Osteocyte (in vitro differentiated cells): ENCODE results near the gene WDR72. TPM values are rescaled to one million over a fixed set of nuclear protein-coding genes. Genes with fewer than 3 reads are reported as not detected.

ENCODE experiments used
- DNase-seq: peaks from one replicate; pipeline ENCODE4 v3.0.0; 2021; ENCODE audit warnings: mixed read lengths; ENCODE audit not compliant: unreplicated experiment; ENCODE audit errors: extremely low spot score
- H3K27ac Mint-ChIP-seq: one replicate; pipeline ENCODE4 v1.8.0; 2021; ENCODE audit warnings: mild to moderate bottlenecking, mixed read lengths; ENCODE audit not compliant: unreplicated experiment
- H3K27me3 Mint-ChIP-seq: one replicate; pipeline ENCODE4 v1.8.0; 2021; ENCODE audit warnings: mixed read lengths; ENCODE audit not compliant: unreplicated experiment
- H3K36me3 Mint-ChIP-seq: one replicate; pipeline ENCODE4 v1.8.0; 2021; ENCODE audit warnings: mixed read lengths; ENCODE audit not compliant: unreplicated experiment
- H3K4me1 Mint-ChIP-seq: one replicate; pipeline ENCODE4 v1.8.0; 2021; ENCODE audit warnings: mixed read lengths; ENCODE audit not compliant: unreplicated experiment
- H3K4me3 Mint-ChIP-seq: one replicate; pipeline ENCODE4 v1.8.0; 2021; ENCODE audit warnings: mild to moderate bottlenecking, moderate library complexity, mixed read lengths; ENCODE audit not compliant: unreplicated experiment
- H3K9me3 Mint-ChIP-seq: one replicate; pipeline ENCODE4 v1.8.0; 2021; ENCODE audit warnings: mixed read lengths; ENCODE audit not compliant: unreplicated experiment
- CTCF ChIP-seq: fragments of 200-600 bp; sonication (generic); IDR thresholded peaks from 2 replicates; pipeline ENCODE4 v1.5.0; 2021; ENCODE audit warnings: antibody characterized with exemption, mild to moderate bottlenecking, moderate library complexity
- long read RNA-seq: library from polyadenylated mRNA; unstranded; transcript quantifications from one replicate; pipeline ENCODE4 v2.0.0, GENCODE V29; 2021
- total RNA-seq: library from RNA; stranded (reverse); gene quantifications from 2 replicates; pipeline ENCODE4 v1.2.1, GENCODE V29; 2021

WDR72 gene
- total RNA-seq, result 0.26 and 0.38 TPM in 2 replicates
- long read RNA-seq, full-length matches to known transcripts, result 6 of 7 reads
- long read RNA-seq, partial matches to known transcripts, result 0 of 7 reads
- long read RNA-seq, other reads (novel, unspliced or antisense), result 1 of 7 reads

DNA sequence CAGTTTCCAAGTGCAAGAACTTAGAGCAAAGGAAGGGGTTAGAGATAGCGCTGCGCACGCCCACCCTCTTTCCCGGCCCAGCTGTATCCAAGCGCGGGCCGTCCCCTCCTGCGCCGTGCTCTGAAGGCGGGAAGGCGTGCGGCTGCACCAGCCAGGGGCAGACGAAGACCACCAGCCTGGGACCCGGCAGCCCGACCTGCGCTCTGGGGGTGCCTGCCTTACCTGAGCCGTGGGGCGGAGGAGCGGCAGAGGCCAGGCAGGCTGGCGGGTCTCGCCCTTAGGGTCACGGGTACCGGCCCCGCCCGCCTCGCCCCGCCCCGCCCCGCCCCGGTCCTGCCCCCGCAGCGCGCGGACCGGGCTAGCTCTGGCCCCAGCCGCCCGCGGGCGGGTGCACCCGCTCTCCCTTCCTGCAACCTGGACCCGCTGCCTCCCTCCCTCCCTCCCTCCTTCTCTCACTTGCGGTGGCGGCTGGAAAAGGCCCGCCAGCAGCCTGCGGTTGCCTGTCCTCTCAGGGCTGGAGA is at the start of gene WDR72:
TSS of gene WDR72 (minus strand) at position 253 of the 521 bp plus-strand sequence. CDS start 26,514 bp downstream, outside the sequence.
- no peak for DNase-seq
- H3K27me3 Mint-ChIP-seq, result peaks cover 28% of the 10 kb centered on the region
- peaks cover 2% of the 10 kb centered on the region for H3K4me1 Mint-ChIP-seq
- no peaks in the 10 kb centered on the region for H3K9me3 Mint-ChIP-seq
- H3K36me3 Mint-ChIP-seq, result no peaks in the 10 kb centered on the region
- TF ChIP-seq CTCF, result no peak
- H3K27ac Mint-ChIP-seq, result no peak within 1 kb of the TSS
- peak within 1 kb of the TSS; percentile 35 for H3K4me3 Mint-ChIP-seq

GRCh38 chr15:53808058-53808706 is 48.7 kb upstream of the WDR72 start:
- no peaks in the 10 kb centered on the region for H3K4me1 Mint-ChIP-seq
- H3K9me3 Mint-ChIP-seq, result no peaks in the 10 kb centered on the region
- TF ChIP-seq CTCF, result peak; percentile 64
- H3K4me3 Mint-ChIP-seq, result no peak overlapping the region
- DNase-seq, result no peak
- no peaks in the 10 kb centered on the region for H3K36me3 Mint-ChIP-seq
- H3K27ac Mint-ChIP-seq, result no peak overlapping the region
- H3K27me3 Mint-ChIP-seq, result peaks cover 5% of the 10 kb centered on the region

DNA sequence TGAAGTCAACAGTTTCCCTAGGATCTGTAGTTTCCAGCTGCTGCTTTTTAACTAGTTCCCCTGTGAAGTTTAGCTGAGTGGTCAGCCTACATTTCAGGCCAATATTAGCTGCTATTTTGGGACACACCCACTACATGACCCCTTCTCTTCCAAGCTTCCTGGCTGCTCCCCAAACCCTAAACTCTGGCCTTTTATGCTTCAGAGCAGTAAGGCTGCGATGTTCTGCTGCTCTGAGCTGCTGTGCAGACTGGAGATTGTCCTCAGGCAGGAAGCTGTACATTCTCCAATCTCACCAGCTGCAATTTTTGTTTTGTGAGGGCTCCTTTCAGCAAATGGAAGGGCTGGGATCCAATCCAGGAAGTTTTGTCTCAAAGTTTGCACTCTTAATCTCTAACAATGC is 48.0 kb upstream of the WDR72 start:
- H3K27ac Mint-ChIP-seq, result no peak overlapping the region
- H3K4me3 Mint-ChIP-seq, result no peak overlapping the region
- no peaks in the 10 kb centered on the region for H3K36me3 Mint-ChIP-seq
- peaks cover 5% of the 10 kb centered on the region for H3K27me3 Mint-ChIP-seq
- no peaks in the 10 kb centered on the region for H3K4me1 Mint-ChIP-seq
- H3K9me3 Mint-ChIP-seq, result no peaks in the 10 kb centered on the region
- no peak for TF ChIP-seq CTCF
- DNase-seq, result no peak

GRCh38 chr15:53802672-53803071 is 43.2 kb upstream of the WDR72 start:
- DNase-seq, result no peak
- no peak overlapping the region for H3K4me3 Mint-ChIP-seq
- H3K9me3 Mint-ChIP-seq, result no peaks in the 10 kb centered on the region
- no peaks in the 10 kb centered on the region for H3K36me3 Mint-ChIP-seq
- no peak overlapping the region for H3K27ac Mint-ChIP-seq
- H3K4me1 Mint-ChIP-seq, result no peaks in the 10 kb centered on the region
- no peak for TF ChIP-seq CTCF
- H3K27me3 Mint-ChIP-seq, result peaks cover 6% of the 10 kb centered on the region

DNA sequence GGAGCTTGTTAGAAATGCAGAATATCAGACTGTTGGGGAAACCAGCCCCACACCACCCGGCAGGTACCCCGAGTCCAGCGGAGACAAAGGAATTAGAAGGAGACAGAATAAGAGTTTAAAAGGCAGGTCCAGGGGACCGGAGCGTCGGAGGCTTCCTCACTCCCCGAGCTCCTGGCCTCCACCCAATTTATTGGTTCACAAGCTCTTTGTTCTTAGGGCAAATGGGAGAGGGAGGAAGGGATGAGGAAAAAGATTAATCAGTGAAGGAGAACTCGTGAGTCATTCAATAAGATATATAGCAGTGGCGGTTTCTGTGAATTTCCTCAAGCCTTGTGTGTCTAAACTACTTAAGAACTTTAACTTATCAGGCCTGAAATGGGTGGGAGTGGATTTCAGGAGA is 32.1 kb upstream of the WDR72 start:
- no peaks in the 10 kb centered on the region for H3K4me1 Mint-ChIP-seq
- peaks cover 7% of the 10 kb centered on the region for H3K27me3 Mint-ChIP-seq
- H3K27ac Mint-ChIP-seq, result no peak overlapping the region
- no peak for DNase-seq
- TF ChIP-seq CTCF, result no peak
- H3K9me3 Mint-ChIP-seq, result no peaks in the 10 kb centered on the region
- H3K36me3 Mint-ChIP-seq, result no peaks in the 10 kb centered on the region
- H3K4me3 Mint-ChIP-seq, result no peak overlapping the region
